ENCODE data around the gene AIM2.

- TF ChIP-seq CTCF (IDR thresholded peaks at IDR 0.05) (no peak), POLR2A (IDR thresholded peaks at IDR 0.05) (no peak)
These were observed 12.1 kb upstream of the AIM2 start for GRCh38 chr1:159088546-159089183.
